ENCODE results near the gene NOTCH2. TPM values are rescaled to one million over a fixed set of nuclear protein-coding genes. Genes with fewer than 3 reads are reported as not detected.

Gene NOTCH2
- total RNA-seq, 3 donors from 2014 or later = 57.7 to 99.3 (median 60.8) TPM

Other genes starting within 250 kb of the NOTCH2 start
- not detected for gene ADAM30, start 173.1 kb downstream of the NOTCH2 start, total RNA-seq
- gene SEC22B, start 106.9 kb upstream of the NOTCH2 start, total RNA-seq = 10 to 100 TPM; 25.0 to 29.2 (median 28.3) TPM

All from mucosa of descending colon (tissue), 3 donors.